ENCODE results near the gene ACTG2.
"Not testable (repeated sequence)": the region's sequence is repeated elsewhere in the genome, so short reads cannot be mapped to it uniquely, and the experiment has no call there.

GRCh38 chr2:73887596-73888353 is 5.0 kb upstream of the ACTG2 start:
- TF ChIP-seq CTCF, POLR2A, POLR2AphosphoS5 (IDR thresholded peaks at IDR 0.05): not testable (repeated sequence)

Data from breast epithelium (tissue), 3 donors.